HL-60/S4 (cell line): ENCODE data around the gene MKLN1.

ENCODE experiments used
- in situ Hi-C: fragments of 300-500 bp; cut with MboI; formaldehyde crosslinking; loops from 2 replicates; pipeline ENCODE4 v1.14.3; 2022; ENCODE audit warnings: low sequenced_read_pairs

MKLN1 gene

GRCh38 chr7:131346885-131347592 lies 19.4 kb downstream of the MKLN1 start:
- in situ Hi-C loops = no loop called here

GRCh38 chr7:131352032-131352431 lies 24.4 kb downstream of the MKLN1 start:
- in situ Hi-C loops = no loop called here

DNA sequence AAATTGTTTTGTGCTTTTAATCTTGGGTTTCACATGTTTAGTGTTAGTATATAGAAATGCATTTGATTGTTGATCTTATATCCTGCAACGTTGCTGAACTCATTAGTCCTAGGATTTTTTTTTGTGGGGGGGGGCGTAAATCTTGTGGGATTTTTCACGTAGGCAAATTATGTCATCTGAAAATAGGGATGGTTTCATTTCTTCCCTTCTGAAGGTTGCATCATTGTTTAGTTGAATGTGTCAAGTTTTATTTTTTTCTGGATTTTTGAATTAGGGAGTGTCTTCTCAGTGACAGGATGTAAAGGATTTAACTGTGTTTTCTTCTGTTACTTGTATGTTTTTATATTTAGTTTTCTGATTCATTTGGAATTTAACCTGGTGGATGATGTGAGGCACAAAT lies 26.7 kb downstream of the MKLN1 start:
- in situ Hi-C loops = no loop called here

DNA sequence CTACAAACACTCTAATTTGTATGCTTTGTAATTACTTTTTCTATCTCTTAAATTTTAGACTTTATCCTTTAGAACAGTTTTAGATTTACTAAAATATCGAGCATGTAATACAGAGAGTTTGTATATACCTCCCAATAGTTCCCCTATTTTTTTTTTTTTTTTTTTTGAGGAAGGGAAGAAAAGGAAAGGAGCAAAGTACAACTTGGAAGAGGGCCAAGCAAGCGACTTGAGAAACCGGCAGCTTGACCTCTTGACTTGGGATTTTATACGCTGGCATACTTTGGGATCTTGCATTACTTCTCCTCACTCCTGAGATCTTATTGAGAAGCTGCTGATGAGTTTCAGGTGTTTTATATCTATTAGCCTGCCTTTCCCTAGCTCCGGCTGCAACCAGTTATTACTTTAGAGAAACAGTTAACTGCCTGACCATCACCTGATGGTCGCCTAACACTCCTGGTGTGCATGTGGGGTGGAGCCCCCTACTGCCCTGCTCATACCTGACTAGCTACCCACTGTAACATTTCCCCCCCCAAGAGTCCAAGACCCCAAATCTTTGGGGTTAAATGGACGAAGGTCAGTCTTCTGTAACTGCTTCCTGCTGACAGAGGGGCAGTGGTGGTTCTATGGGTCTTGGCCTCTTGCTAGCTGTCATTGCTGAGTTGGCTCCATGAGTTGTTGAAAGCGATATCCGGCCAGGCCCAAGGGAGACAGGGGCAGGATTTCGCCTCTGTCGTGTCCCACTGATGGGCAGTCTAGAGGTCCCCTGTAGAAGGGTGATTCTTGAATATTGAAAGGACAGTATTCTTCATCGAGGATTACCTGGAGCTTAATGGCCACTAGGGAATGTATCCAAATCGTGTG lies 28.5 kb downstream of the MKLN1 start:
- in situ Hi-C loops = no loop called here

DNA sequence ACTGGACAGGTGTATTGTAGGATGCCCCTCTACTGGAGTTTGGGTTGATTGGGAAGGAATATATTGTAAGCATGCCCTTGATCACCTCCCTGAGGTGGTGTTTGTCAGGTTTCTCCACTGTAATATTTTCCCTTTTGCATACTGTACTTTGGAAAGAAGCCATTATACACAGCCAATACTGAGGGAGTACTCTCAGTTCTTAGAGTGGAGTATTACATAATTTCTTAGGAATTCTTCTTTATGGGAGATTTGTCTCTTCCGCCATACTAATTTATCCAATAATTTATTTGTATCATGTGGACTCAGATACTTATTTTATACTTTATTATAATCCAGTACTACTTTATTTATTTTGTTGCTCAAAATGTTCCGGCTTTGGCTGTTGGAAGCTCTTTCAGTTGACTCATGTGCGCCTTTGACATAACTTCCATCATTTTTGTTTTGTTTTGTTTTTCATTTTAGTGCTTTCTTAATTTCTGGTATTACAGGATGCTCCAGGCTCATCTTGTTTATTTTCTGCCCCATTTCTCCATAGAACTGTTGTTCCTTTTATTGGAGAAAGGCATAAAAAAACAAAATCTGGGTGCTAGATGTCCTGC lies 29.7 kb downstream of the MKLN1 start:
- in situ Hi-C loops = no loop called here

GRCh38 chr7:131358636-131359035 lies 31.0 kb downstream of the MKLN1 start:
- in situ Hi-C loops = no loop called here

GRCh38 chr7:131359136-131359776 lies 31.6 kb downstream of the MKLN1 start:
- in situ Hi-C loops = no loop called here

GRCh38 chr7:131363719-131364118 lies 36.0 kb downstream of the MKLN1 start:
- in situ Hi-C loops = no loop called here

GRCh38 chr7:131364767-131365344 lies 37.2 kb downstream of the MKLN1 start:
- in situ Hi-C loops = no loop called here

- in situ Hi-C loops = no loop called here
These were observed 38.2 kb downstream of the MKLN1 start for GRCh38 chr7:131365838-131366237.

- in situ Hi-C loops = no loop called here
These were observed 41.7 kb downstream of the MKLN1 start for GRCh38 chr7:131369354-131369753.

DNA sequence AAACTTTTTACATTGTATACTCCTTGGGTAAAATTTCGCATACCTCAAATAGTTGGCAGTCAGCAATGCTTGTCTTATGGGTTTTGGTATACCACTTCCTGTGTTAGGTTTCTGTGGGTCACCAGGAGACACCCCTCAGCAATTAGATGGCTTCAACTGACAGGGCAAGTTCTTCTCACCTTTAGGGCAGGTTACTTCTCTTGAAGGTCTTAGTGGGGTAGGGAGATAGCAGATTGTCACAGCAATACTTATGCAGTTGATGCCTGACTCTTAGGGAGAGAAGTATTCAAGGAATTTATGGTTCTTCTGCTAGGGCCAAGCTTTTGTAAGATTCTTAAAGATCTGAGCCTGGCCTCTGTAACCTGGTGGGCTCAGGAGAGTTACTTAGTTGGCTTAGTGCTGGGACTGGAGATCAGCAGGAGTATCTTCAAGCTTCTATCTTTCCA lies 42.9 kb downstream of the MKLN1 start:
- in situ Hi-C loops = no loop called here

DNA sequence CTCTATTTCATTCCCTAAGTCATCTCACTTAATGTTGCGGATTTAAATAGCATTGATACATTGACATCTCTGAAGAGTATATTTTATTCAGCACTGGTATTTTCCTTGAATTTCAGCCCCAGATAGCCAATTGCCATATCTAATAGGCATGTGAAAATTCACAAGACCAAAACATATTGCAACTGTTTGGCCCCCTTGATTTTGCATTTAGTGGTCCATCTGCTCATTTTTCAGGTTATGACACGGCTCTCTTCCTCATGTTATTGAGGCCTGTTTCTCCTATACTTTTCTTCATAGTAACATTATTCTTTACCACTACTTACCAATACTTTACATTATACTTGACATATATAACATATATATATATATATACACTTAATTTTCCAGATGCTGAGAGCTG lies 43.7 kb downstream of the MKLN1 start:
- in situ Hi-C loops = no loop called here

DNA sequence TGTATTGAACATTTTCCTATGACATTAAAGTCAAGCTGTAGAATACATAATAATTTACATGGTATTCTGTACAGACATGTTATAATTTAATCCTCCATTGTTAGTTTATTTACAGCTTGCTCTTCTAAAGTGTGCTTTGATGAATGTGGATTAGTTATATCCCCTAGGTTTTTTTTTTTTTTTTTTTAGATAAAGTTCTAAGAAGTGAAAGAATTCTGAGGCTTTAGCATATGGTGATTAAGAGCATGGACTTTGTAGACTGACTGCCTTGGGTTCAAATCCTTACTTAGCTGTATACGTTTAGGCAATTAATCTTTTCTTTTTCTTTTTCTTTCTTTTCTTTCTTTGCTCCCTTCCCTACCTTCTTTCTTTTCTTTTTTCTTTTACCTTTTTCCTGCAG lies 44.9 kb downstream of the MKLN1 start:
- in situ Hi-C loops = no loop called here

GRCh38 chr7:131374821-131375220 lies 47.1 kb downstream of the MKLN1 start:
- in situ Hi-C loops = no loop called here

GRCh38 chr7:131381069-131381838 lies 53.6 kb downstream of the MKLN1 start:
- in situ Hi-C loops = no loop called here

DNA sequence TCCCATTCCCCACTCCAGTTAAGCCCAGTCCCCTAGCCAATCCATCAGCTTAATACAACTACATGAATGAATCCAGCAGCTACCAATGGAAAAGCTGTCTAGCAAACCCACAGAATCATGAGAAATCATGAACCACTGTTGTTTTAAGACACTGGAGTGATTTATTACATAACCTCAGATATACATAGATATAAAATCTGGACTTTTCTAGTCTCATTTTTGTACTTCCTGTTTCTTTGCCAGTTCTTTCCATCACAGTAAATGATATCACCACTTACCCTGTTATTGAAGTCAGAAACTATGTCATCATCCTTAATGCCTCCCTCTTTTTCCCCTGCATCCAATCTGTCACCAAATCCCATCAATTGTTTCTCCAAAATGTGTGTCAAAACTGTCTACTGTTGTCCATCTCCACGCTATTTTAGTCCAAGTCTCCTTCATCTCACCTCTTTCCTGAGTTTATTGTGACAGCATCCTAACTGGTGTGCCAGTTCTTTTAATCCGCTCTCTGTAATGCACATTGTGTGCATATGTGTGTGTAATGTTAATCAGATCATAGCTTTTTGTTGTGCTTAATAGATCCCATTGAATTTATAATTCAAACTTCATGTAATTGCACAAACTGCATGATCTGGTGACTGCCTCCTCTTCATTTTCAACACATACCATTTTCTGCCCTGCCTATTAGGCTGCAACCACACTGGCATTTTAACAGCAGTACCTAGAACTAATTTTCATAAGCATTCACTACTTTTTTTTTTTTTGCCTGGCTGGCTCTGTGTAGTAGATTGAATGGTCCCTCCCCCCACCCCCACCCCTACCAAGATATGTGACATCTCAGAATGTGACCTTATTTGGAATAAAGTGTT lies 56.0 kb downstream of the MKLN1 start:
- in situ Hi-C loops = no loop called here

DNA sequence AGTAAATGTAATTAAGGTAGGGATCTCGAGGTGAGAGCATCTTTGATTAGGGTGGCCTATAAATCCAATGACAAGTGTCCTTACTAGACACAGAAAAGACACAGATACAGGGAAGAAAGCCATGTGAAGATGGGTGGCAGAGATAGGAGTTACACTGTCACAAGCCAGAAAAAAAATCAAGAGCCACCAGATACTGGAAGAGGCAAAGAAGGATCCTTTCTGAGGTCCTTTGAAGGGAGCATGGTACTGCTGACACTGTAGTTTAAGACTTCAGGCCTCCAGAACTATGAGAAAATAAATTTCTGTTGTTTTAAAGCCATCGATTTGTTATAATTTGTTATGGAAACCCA lies 56.6 kb downstream of the MKLN1 start:
- in situ Hi-C loops = no loop called here

DNA sequence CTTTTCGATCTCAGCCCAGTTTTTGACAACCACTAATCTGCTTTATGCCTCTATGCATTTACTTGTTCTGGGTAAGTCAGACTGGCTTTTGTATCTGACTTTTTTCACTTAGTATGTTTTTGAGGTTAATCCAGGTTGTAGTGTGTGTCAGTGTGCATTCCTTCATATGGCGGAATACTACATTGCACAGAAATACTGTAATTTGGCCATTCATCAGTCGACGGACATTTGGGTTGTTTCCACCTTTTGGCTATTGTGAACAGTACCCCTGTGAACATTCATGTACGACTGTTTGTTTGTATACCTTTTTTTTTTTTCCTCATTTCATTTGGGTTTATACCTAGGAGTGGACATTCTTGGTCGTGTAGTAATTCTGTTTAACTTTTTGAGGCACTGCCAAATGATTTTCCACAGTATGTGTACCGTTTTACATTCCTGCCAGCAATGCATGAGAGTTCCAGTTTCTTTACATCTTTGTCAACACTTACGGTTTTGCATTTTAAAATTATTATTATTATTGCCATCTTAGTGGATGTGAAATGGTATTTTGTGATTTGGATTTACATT lies 57.4 kb downstream of the MKLN1 start:
- in situ Hi-C loops = no loop called here
